Ovary (tissue), 9 donors: ENCODE results near the gene RXYLT1. TPM values are rescaled to one million over a fixed set of nuclear protein-coding genes. Genes with fewer than 3 reads are reported as not detected.

Source experiments
- DNase-seq, 5 donors: peaks; one replicate each; pipeline ENCODE4 v3.0.0-alpha.2; 2019 to 2020
- H3K27ac ChIP-seq, 2 donors: fragments of 200-600 bp; one replicate each; pipeline versions ENCODE4 v1.5.1 to v1.8.0; 2019 to 2022
- H3K27me3 ChIP-seq: fragments of 200-600 bp; one replicate; pipeline ENCODE4 v1.8.0; 2022
- H3K36me3 ChIP-seq: fragments of 200-600 bp; sonication (generic); one replicate; pipeline ENCODE4 v1.5.1; 2019
- H3K4me1 ChIP-seq: one replicate; pipeline ENCODE4 v1.8.1; 2013; ENCODE audit warnings: mild to moderate bottlenecking, moderate library complexity; ENCODE audit not compliant: insufficient read depth
- H3K4me3 ChIP-seq: fragments of 200-600 bp; sonication (generic); one replicate; pipeline ENCODE4 v1.5.1; 2017
- H3K9me3 ChIP-seq, 2 donors: fragments of 200-600 bp in 1 of 2; sonication (generic) in 1 of 2; one replicate each; pipeline versions ENCODE4 v1.5.1 to v1.8.1; 2013 to 2019; ENCODE audit warnings: mild to moderate bottlenecking in 1 of 2, moderate library complexity in 1 of 2
- EP300 ChIP-seq: sonication (generic); formaldehyde crosslinking; IDR thresholded peaks from one replicate; pipeline ENCODE4 v1.6.1; 2017; ENCODE audit warnings: antibody characterized with exemption
- POLR2A ChIP-seq: fragments of 450-650 bp; IDR thresholded peaks from one replicate; pipeline ENCODE4 v1.6.1; 2017; ENCODE audit warnings: antibody characterized with exemption, mild to moderate bottlenecking, moderate library complexity
- WGBS, 3 donors: extraction: QIAGEN DNeasy Blood & Tissue Kit in 1 of 3; methylation state at CpG; one replicate each; pipeline versions ENCODE4 v1.1.5 to v1.1.7; 2013 to 2017; 5-methylcytosine and 5-hydroxymethylcytosine counted together
- intact Hi-C, 4 donors: fragments of 100-400 bp; cut with DNase I; formaldehyde crosslinking; loops; one replicate each; pipeline versions ENCODE4 v1.11.0 to v1.15.1; 2022 to 2023
- polyA plus RNA-seq, 2 donors: library from polyadenylated mRNA; stranded (reverse); fragments of 200-250 nt in 1 of 2; fragments of 350-450 nt in 1 of 2; fragmentation: Illumina TruSeq in 1 of 2; extraction: RNeasy Lipid Tissue Mini Kit (QIAGEN cat#74804) in 1 of 2; gene quantifications; one replicate each; pipeline ENCODE4 v1.2.3, GENCODE V29; 2013 to 2014
- small RNA-seq: library from RNA; depleted of rRNA; stranded (forward); fragments of <200 nt; gene quantifications from one replicate; pipeline ENCODE3, GENCODE V24; 2016
- total RNA-seq, 7 donors: library from RNA; depleted of rRNA in 2 of 7; stranded (reverse); fragments of >200 nt in 2 of 7; fragmentation: NEBNext Ultra II Directional in 3 of 7; extraction: Animal tissue kit (Norgen Biotek cat#: 25700) in 3 of 7; gene quantifications; one replicate each; pipeline versions ENCODE4 v1.1.0 to v1.2.4, GENCODE V29; 2016 to 2023
- TF ChIP-seq, protein P1 (sequence below), 3 donors: fragments of 450-650 bp in 2 of 3; fragments of 200-600 bp in 1 of 3; IDR thresholded peaks; one replicate each; pipeline versions ENCODE4 v1.5.1 to v1.8.0; 2016 to 2022; ENCODE audit warnings: antibody characterized with exemption in 3 of 3, mild to moderate bottlenecking in 1 of 3
- donor health status: DM: no; HTN: no; CAD: no; lungs with moderate emphysema.
- donor health status: DM: no; HTN: no; CAD: no.
- donor health status: Bipolar disorder and iron deficiency.
- donor health status: DM: yes; HTN: yes; CAD: no.
- donor health status: DM: no; HTN: no; CAD: no.
- donor health status: DM: yes; HTN: yes; CAD: no.

RXYLT1 gene
- total and polyA plus RNA-seq, 9 donors = 15.0 to 23.3 (median 20.2) TPM

DNA sequence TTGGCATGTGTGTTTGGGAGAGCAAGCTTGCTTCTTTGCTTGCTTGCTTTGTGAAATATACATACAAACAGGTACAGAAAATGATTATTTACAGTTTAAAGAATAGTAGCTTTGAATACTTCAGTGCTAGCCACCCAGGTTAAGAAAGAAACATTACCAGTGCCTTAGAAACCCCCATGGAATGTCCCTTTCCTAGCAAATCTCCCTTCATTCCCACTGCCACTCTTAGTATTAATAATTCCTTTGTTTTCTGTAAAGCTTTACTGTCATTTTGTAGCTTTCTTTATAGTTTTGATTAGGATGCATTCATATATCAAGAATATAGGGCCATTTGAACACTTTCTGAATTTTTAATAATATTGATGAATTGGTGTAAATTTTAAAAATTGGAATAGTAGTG lies 74.3 kb downstream of the RXYLT1 start:
- Histone ChIP-seq H3K36me3 (no peaks in the 10 kb centered on the region), H3K9me3 (no peaks in the 10 kb centered on the region), H3K27ac (no peak overlapping the region), H3K27me3 (no peaks in the 10 kb centered on the region), H3K4me1 (peaks cover 2% of the 10 kb centered on the region), H3K4me3 (no peak overlapping the region)
- DNase-seq = no peak
- intact Hi-C loops = no loop called here
- TF ChIP-seq, protein P1, sequence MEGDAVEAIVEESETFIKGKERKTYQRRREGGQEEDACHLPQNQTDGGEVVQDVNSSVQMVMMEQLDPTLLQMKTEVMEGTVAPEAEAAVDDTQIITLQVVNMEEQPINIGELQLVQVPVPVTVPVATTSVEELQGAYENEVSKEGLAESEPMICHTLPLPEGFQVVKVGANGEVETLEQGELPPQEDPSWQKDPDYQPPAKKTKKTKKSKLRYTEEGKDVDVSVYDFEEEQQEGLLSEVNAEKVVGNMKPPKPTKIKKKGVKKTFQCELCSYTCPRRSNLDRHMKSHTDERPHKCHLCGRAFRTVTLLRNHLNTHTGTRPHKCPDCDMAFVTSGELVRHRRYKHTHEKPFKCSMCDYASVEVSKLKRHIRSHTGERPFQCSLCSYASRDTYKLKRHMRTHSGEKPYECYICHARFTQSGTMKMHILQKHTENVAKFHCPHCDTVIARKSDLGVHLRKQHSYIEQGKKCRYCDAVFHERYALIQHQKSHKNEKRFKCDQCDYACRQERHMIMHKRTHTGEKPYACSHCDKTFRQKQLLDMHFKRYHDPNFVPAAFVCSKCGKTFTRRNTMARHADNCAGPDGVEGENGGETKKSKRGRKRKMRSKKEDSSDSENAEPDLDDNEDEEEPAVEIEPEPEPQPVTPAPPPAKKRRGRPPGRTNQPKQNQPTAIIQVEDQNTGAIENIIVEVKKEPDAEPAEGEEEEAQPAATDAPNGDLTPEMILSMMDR (IDR thresholded peaks at IDR 0.05) = no peak

DNA sequence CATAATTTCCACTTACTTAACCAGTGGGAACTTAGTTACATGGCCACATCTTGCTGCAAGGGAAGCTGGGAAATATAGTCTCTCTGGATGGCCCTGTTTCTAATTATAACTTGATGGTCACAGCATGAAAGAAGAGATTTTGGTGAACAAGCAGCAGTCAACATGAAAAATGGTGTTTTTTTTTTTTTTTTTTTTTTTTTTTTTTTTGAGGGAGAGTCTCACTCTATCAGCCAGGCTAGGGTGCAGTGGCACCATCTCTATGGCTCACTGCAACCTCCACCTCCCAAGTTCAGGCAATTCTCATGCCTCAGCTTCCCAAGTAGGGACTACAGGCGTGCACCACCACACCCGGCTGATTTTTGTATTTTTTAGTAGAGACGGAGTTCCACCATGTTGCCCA lies 75.6 kb downstream of the RXYLT1 start:
- intact Hi-C loops = no loop called here
- 98 to 100% (median 99%) methylated on average over 3 of the region's 3 CpGs for WGBS, 3 donors
- H3K36me3 ChIP-seq = no peaks in the 10 kb centered on the region
- H3K4me3 ChIP-seq = no peak overlapping the region
- no peak for DNase-seq
- H3K9me3 ChIP-seq = no peaks in the 10 kb centered on the region
- no peak for TF ChIP-seq EP300
- TF ChIP-seq, protein P1 (IDR thresholded peaks at IDR 0.05) = no peak
- no peak for TF ChIP-seq POLR2A
- H3K27ac ChIP-seq = no peak overlapping the region
- H3K27me3 ChIP-seq = no peaks in the 10 kb centered on the region
- peaks cover 2% of the 10 kb centered on the region for H3K4me1 ChIP-seq

DNA sequence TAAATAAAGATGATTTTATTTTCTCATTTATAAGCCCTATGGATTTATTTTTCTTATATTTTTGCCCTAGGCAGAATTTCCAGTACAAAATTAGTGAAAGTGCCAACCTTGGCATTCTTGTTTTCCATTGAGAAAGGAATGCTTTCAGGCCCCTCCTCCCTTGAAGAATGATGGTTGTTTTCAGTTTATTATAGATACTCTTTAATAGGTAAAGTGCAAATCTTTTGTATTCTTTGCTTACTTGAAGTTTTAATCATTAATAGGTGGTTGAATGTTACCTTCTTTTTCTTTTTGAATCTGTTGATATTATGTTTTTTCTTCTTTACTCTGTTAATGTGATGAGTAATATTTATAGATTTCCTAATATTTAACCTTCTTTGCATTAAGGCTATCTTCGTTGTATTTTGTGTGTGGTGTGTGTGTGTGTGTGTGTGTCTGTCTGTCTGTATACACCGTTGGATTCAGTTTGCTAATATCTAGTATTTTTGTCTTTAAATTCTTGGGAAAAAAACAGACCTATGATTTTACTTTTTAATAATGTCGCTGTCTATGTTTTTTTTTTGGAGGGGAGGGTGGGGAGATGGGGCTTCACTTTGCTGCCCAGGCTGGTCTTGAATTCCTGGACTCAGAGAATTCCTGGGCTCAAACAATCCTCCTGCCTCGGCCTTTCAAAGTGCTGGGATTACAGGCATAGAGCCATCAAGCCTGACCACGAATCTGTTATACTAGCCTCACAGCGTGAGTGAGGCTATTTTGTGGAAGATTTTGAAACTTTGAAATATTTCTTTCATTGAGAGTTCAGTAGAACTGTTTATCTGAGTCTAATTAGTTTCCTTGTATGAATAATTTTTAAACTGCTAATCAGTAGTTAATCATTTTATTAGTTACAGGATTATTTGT lies 78.3 kb downstream of the RXYLT1 start:
- H3K36me3 ChIP-seq = no peaks in the 10 kb centered on the region
- no peaks in the 10 kb centered on the region for H3K9me3 ChIP-seq
- intact Hi-C loops = no loop called here
- no peak overlapping the region for H3K27ac ChIP-seq
- H3K4me1 ChIP-seq = peaks cover 3% of the 10 kb centered on the region
- DNase-seq = no peak
- 33 to 52% (median 46%) methylated on average over 6 of the region's 6 CpGs for WGBS, 3 donors
- TF ChIP-seq POLR2A (no peak), EP300 (no peak)
- TF ChIP-seq, protein P1 (IDR thresholded peaks at IDR 0.05) = no peak
- H3K4me3 ChIP-seq = no peak overlapping the region
- no peaks in the 10 kb centered on the region for H3K27me3 ChIP-seq

Small RNA genes within 50 kb of the gene (small RNA-seq; reads per million reads assigned to genes)
- not detected for gene AC084357.1

Other genes with a start within 250 kb of the RXYLT1 start
- gene DPY19L2, start 111.4 kb upstream of the RXYLT1 start, total RNA-seq = 10 to 100 TPM; 16.3 to 31.2 (median 25.5) TPM
- 10 to 100 TPM; 14.2 TPM for gene DPY19L2, start 111.4 kb upstream of the RXYLT1 start, polyA plus RNA-seq
- gene SRGAP1, start 64.8 kb downstream of the RXYLT1 start, total RNA-seq = 10 to 100 TPM in 4 of 7 donors, 1 to 10 TPM in 3; 5.7 to 17.9 (median 12.6) TPM
- 1 to 10 TPM; 2.8 to 7.8 TPM for gene SRGAP1, start 64.8 kb downstream of the RXYLT1 start, polyA plus RNA-seq